NCI-H524 (cell line): Measurements from ENCODE around the gene PLCB1.

Experiments used
- DNase-seq, 2 experiments: peaks; one replicate each; lab custom pipeline; 2025; lab: John Stamatoyannopoulos, UW

PLCB1 gene

GRCh38 chr20:8545212-8545611 lies 413.1 kb downstream of the PLCB1 start:
- no peak for DNase-seq

GRCh38 chr20:8547035-8547650 lies 415.1 kb downstream of the PLCB1 start:
- no peak for DNase-seq

DNA sequence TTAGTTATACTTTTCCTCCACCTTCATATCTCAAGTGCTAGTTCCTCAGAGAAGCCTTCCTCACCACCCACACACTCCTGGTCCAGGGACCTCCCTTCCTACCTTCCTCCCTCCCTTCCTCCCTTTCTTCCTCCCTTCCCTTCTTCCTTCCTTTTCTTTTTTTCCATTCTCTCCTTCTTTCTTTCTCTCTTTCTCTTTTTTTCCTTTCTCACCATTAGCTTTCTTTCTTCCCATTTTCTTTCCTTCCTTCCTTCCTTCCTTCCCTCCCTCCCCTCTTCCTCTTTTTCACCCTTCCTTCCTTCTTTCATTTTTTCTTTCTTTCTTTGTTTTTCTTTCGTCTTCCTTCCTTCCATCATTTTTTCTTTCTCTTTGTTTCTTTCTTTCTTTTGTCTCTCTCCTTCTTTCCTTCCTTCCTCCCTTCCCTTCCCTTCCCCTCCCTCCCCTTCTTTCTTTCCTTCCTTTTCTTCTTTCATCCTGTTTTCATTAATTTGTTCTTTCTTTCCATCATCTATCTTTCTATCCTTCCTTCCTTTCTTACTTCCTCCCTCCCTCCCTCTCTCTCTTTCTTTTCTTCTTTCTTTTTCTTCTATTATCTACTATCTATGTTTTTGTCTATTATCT lies 416.0 kb downstream of the PLCB1 start:
- DNase-seq: no peak

DNA sequence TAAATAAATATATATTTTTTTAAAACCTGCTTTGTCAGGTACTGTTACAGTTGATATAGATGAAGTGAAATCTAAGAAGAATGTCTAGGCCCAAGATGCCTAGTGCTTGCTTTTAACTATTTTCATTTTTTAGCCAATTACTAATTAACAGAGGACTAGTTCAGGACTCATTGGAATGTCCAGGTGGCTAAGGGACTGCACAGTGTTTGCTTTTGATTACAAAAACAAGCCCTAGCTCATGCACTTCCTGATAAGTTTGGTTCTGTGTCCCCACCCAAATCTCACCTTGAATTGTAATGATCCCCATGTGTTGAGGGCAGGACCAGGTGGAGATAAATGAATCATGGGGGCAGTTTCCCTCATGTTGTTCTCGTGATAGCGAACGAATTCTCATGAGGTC lies 417.1 kb downstream of the PLCB1 start:
- DNase-seq: no peak

DNA sequence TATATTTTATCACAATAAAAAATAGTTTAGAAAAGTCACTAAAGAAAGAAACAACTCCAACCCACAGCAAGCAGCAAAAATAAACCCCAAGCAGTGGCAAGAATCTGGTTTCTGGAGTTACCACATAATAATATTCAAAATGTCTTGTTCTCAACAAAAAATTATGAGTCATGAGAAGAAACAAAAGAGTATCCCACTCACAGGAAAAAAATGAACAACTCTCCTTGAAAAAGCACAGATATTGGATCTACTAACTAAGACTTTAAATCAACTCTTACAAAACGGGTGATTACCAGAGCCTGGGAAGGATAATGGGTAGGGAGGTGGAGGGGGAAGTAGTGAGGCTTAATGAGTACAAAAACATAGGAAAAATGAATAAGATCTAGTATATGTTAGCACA lies 425.6 kb downstream of the PLCB1 start:
- DNase-seq: no peak

- no peak for DNase-seq
These were observed 430.3 kb downstream of the PLCB1 start for GRCh38 chr20:8562356-8562755.

GRCh38 chr20:8568075-8568474 lies 436.0 kb downstream of the PLCB1 start:
- DNase-seq: no peak

DNA sequence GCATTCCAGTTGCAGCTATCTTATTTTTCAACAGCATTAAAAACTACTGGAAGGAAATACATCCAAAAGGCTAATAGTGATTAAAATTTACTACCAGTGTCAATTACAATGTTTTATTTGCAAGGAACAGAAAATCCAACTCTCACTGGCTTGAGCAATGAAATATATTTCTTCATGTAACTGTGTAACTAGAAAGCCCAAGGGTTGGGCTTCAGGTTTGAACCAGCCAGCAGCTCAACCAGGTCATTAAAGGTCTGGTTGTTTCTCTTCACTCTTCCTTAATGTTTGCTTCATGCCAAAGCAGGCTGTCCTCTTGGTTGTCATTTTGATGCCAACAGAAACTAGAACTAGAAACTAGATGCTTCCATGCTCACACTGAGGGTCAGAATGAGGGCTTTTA lies 437.7 kb downstream of the PLCB1 start:
- no peak for DNase-seq

DNA sequence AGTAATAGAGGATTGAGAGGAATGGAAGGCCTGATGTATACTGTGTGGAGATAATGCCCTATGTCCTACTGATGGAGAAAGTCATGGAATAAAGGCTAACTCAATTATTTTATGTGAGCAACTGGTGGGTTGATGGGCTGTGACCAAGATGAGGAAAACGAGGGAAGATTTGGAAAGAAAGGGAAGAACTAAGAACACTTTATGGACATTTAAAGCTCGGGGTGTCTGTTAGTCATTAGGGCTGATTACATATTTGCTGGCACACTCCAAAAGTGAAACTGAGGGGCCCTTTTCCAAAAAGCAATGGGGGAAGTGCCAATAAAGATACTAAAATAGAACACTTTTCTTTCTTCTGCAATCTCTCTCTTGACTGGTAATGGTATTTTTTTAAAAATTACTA lies 439.5 kb downstream of the PLCB1 start:
- DNase-seq: no peak

DNA sequence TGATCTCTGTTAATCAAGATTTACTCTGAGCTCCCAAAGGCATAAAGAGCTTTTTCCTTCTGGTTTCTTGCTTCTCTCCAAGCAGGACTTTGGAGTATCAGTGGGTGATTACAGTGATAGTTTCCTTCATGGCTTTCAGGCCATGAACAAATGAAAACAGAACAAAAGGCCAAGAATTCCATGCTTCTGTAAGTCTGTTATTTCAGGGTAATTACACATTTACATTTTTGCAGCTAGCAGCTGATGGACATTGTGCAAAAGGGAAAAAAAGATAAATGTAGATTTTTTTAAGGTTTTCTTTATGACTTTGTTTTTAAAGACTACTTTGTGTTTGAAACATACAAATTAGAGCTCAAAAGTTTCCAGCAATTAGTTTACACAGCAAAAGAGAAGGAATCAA lies 441.6 kb downstream of the PLCB1 start:
- DNase-seq: no peak

DNA sequence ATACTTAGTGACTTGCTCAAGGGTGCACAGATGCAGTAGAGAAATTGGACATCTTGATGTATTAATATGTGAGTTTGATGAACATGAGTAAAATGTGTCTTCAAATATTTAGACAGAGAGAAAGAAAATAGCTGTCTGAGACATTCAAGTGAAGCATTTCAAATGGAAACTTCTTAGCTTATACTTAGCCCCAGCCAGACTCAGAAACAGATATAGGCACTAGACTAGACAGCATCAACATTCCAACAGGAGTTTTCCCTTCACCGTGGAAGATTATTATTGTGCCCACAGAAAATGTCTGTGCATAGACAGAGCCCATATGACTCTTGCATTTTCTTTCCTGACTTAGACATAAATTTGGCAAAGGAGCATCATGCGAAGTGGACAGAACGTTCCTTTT lies 443.0 kb downstream of the PLCB1 start:
- no peak for DNase-seq

GRCh38 chr20:8578161-8578865 lies 446.2 kb downstream of the PLCB1 start:
- DNase-seq: no peak

GRCh38 chr20:8579035-8579434 lies 447.0 kb downstream of the PLCB1 start:
- no peak for DNase-seq

DNA sequence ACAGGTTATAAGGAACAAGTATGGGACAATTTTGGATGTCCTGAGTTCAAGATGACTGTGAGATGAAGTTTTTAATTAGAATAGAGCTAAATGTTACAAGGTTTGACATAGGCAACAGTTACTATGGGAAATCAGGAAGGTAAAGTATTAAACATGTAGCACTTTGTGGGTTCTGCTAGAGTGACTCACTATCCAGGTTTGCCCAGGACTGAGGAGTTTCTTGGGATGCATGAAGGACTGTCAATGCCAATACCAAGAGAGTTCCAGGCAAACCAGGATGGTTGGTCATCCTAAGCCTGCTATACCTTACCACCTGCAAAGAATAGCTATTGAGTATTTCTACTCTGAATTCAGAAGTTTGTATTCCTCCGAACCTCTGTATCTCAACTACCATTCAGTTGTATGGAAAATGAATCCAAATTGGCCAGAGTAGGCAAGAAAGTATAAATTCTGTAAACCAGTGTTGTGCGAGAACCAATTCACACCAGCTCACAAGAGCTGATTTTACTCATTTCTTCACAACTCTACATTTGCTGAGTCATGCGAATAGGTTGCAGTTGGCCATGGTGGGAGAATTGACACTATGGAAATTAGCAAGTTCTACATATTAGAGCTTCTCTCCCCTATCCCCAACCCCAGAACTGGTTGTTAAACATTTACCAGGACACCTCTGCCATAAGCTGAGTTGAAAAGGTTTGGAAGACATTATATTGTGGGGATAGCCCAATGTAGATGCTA lies 449.5 kb downstream of the PLCB1 start:
- no peak for DNase-seq

GRCh38 chr20:8583012-8583565 lies 451.0 kb downstream of the PLCB1 start:
- DNase-seq: no peak

DNA sequence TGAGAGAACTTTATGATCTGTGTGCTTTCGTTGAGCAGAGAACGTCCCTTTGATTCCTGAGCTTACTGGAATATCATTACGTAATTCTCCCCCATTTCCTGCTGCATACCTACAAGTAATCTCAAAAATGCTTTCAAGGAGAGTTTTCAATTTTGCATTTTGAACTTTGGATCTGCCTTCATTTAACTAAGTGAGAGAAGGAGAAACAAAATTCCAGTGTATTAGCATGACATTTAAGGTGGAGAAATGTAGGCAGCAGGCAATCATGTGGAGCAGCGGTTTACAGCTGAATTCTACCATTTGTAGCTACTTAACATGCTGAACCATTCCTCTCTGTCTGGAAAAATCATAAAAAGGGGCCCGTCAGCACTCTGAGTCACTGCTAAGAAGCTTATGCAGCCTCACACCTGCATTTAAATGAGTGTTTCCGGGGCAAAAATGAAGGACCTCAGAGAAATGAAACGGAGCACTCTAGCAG lies 451.5 kb downstream of the PLCB1 start:
- no peak for DNase-seq

DNA sequence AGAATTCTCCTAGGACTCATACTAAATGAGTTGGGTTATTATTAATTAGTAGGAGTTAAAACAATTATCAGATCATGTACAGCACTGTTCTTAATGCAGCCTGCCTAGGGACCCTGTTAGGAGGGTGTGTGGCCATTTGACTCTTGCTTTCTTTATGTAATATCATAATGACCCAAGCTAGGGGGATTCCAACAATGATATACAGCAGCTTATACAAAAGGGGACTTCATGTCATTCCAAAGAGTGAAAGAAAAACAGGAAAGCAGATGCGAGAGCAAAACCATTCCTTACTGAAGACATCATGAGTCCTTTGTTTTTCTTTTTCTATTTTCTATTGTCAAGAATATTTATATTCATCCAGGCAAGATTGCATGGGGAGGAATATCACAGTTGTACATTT lies 455.2 kb downstream of the PLCB1 start:
- no peak for DNase-seq

GRCh38 chr20:8587810-8588209 lies 455.7 kb downstream of the PLCB1 start:
- no peak for DNase-seq

- DNase-seq: no peak
These were observed 457.9 kb downstream of the PLCB1 start for GRCh38 chr20:8589956-8590355.

- DNase-seq: peak in 1 of 2 experiments; percentile 31
These were observed 469.0 kb downstream of the PLCB1 start for GRCh38 chr20:8600910-8601541.

- DNase-seq: no peak
These were observed 469.5 kb downstream of the PLCB1 start for GRCh38 chr20:8601542-8601912.
